ENCODE results near the gene SKI.

The SKI gene

GRCh38 chr1:2194898-2195673 is 33.0 kb upstream of the SKI start:
- Histone ChIP-seq H3F3A (ENCODE audit: control insufficient read depth, insufficient read depth) (no peaks in the 10 kb centered on the region), H3K4me2 (ENCODE audit: low read length) (peak overlapping the region; percentile 84), H3K36me3 (ENCODE audit: control insufficient read depth, low read length) (no peaks in the 10 kb centered on the region)

GRCh38 chr1:2195785-2196184 is 32.3 kb upstream of the SKI start:
- TF ChIP-seq EZH2phosphoT487 (IDR thresholded peaks at IDR 0.05; ENCODE audit: borderline replicate concordance, low read length) (no peak), CTCF (IDR thresholded peaks at IDR 0.05; ENCODE audit: low read depth, low read length, poor library complexity, severe bottlenecking) (no peak)
- peaks cover 18% of the 10 kb centered on the region for H3K4me1 ChIP-seq (ENCODE audit: control insufficient read depth, low read length)
- H3F3A ChIP-seq (ENCODE audit: control insufficient read depth, insufficient read depth), result no peaks in the 10 kb centered on the region
- H3K36me3 ChIP-seq (ENCODE audit: control insufficient read depth, low read length), result no peaks in the 10 kb centered on the region
- H3K27ac ChIP-seq (ENCODE audit: low read depth, low read length), result no peak overlapping the region
- H3K9me3 ChIP-seq (ENCODE audit: control insufficient read depth, insufficient read depth, low read length), result no peaks in the 10 kb centered on the region
- H3K4me3 ChIP-seq (ENCODE audit: low read length), result no peak overlapping the region
- no peak overlapping the region for H3K4me2 ChIP-seq (ENCODE audit: low read length)
- H3K9me2 ChIP-seq (replicated peaks; ENCODE audit: control insufficient read depth, low read length), result no peaks in the 10 kb centered on the region
- H4K20me1 ChIP-seq (ENCODE audit: control insufficient read depth, insufficient read depth, low read depth, low read length), result no peaks in the 10 kb centered on the region
- H3K79me2 ChIP-seq (ENCODE audit: control insufficient read depth, low read length), result peaks cover 3% of the 10 kb centered on the region; the same call in 1 of the 2 replicates
- H3K27me3 ChIP-seq (ENCODE audit: control insufficient read depth, low read length), result no peaks in the 10 kb centered on the region

More at GRCh38 chr1:2194898-2195673, 33.0 kb upstream of the SKI start:
- H4K20me1 ChIP-seq (ENCODE audit: control insufficient read depth, insufficient read depth, low read depth, low read length), result no peaks in the 10 kb centered on the region
- H3K4me3 ChIP-seq (ENCODE audit: low read length), result peak overlapping the region; percentile 74
- H3K4me1 ChIP-seq (ENCODE audit: control insufficient read depth, low read length), result peaks cover 18% of the 10 kb centered on the region
- H3K9me3 ChIP-seq (ENCODE audit: control insufficient read depth, insufficient read depth, low read length), result no peaks in the 10 kb centered on the region
- H3K27me3 ChIP-seq (ENCODE audit: control insufficient read depth, low read length), result no peaks in the 10 kb centered on the region
- TF ChIP-seq CTCF (IDR thresholded peaks at IDR 0.05; ENCODE audit: low read depth, low read length, poor library complexity, severe bottlenecking) (peak; percentile 90), EZH2phosphoT487 (IDR thresholded peaks at IDR 0.05; ENCODE audit: borderline replicate concordance, low read length) (no peak)
- no peaks in the 10 kb centered on the region for H3K9me2 ChIP-seq (replicated peaks; ENCODE audit: control insufficient read depth, low read length)
- H3K27ac ChIP-seq (ENCODE audit: low read depth, low read length), result peak overlapping the region; percentile 47
- peaks cover 3% of the 10 kb centered on the region; the same call in 1 of the 2 replicates for H3K79me2 ChIP-seq (ENCODE audit: control insufficient read depth, low read length)

- Histone ChIP-seq H3K27ac (ENCODE audit: low read depth, low read length) (no peak overlapping the region), H3K36me3 (ENCODE audit: control insufficient read depth, low read length) (no peaks in the 10 kb centered on the region), H3F3A (ENCODE audit: control insufficient read depth, insufficient read depth) (no peaks in the 10 kb centered on the region), H3K27me3 (ENCODE audit: control insufficient read depth, low read length) (peaks cover 4% of the 10 kb centered on the region; the same call in 1 of the 2 replicates), H3K4me2 (ENCODE audit: low read length) (no peak overlapping the region), H3K9me3 (ENCODE audit: control insufficient read depth, insufficient read depth, low read length) (no peaks in the 10 kb centered on the region), H4K20me1 (ENCODE audit: control insufficient read depth, insufficient read depth, low read depth, low read length) (no peaks in the 10 kb centered on the region), H3K4me1 (ENCODE audit: control insufficient read depth, low read length) (peaks cover 18% of the 10 kb centered on the region), H3K9me2 (replicated peaks; ENCODE audit: control insufficient read depth, low read length) (no peaks in the 10 kb centered on the region), H3K4me3 (ENCODE audit: low read length) (no peak overlapping the region), H3K79me2 (ENCODE audit: control insufficient read depth, low read length) (peaks cover 3% of the 10 kb centered on the region; the same call in 1 of the 2 replicates)
- TF ChIP-seq EZH2phosphoT487 (IDR thresholded peaks at IDR 0.05; ENCODE audit: borderline replicate concordance, low read length), result no peak
- TF ChIP-seq CTCF (IDR thresholded peaks at IDR 0.05; ENCODE audit: low read depth, low read length, poor library complexity, severe bottlenecking), result no peak
These were observed 31.0 kb upstream of the SKI start for GRCh38 chr1:2196901-2197638.
